CD4-positive, alpha-beta T cell treated with Interleukin-21 for 1 hour (primary cell): ENCODE data around the gene ZBTB16.

ENCODE experiments used
- DNase-seq: peaks from one replicate; pipeline ENCODE4 v3.0.0-alpha.2; 2020

The ZBTB16 gene

DNA sequence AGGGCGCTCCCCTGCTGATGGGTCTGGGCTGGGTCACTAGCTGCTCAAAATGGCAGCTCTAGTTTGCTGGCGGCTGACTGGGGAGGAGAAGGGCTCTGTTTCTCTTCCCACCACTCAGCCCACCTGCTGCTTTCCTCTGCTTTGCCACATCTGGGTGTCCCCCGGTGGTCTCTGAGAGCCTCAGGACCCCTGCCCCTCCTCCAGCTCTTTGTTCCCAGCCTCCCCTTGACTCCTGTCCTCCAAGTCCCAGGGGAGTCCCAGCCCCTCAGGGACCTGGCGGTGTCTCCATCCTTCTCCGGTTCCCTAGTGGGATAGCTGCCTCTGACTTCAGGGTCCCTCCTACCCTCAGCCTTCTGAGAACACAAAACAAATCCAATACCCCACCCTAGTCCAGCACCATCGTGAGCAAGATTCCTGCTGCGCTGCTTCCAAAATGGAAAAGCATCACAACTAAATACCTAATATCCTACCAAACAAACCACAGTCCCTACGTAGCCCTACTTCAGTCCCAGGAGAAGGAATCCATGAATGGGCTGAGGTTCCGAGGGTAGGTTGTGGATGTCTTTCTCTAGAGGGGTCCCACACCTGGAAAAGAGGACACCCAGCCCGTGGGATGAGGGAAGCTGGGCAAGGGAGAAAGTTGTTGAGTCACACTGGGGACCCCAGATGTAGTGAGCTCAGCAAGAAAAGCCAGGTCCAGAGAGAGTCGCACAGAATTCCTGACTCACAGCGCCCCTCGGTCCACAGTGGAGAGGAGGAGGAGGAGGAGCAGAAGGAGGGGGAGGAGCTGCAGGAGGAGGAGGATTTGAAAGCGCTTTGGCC lies 191.7 kb downstream of the ZBTB16 start:
- DNase-seq = no peak

- DNase-seq = no peak
Measured at GRCh38 chr11:114251815-114252337, 192.4 kb downstream of the ZBTB16 start.

DNA sequence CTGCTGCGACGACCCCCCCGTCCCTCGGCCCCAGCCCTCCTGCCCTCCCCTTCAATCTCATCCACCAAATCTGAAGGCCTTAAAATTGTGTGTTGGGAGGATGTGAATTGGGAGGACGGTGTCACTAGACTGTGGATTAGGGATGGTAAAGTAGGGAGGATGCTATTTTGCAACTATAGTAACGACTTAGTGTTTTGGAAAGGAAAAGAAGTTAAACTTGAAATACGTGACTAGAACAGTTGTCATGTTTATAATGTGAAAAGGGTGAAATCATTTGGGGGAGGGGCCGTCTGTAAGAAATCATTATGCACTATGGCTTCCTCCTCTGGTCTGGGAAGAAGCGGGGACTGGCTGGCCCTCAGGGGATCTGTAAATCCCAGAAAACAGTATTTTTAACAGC lies 193.3 kb downstream of the ZBTB16 start:
- no peak for DNase-seq

- no peak for DNase-seq
Measured at GRCh38 chr11:114253771-114254170, 194.3 kb downstream of the ZBTB16 start.

DNA sequence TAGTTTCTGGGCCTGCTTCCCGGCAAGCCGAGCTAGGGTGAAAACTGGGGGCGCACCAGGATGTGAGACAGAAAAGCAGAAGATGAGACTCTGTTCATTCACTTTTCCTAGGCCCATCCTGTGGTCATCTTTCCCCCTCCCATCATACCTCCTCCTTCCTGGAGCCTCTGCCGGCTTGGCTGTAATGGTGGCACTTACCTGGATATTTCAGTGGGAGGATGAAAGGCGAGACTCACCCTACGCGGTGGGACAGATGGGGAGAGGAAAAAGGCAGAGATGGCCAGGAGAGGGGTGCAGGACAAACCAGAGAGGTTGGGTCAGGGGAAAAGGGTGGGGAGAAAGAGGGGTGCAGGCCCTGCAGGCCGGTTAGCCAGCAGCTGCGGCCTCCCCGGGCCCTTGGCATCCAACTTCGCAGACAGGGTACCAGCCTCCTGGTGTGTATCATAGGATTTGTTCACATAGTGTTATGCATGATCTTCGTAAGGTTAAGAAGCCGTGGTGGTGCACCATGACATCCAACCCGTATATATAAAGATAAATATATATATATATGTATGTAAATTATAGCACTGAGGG lies 195.1 kb downstream of the ZBTB16 start:
- no peak for DNase-seq

DNA sequence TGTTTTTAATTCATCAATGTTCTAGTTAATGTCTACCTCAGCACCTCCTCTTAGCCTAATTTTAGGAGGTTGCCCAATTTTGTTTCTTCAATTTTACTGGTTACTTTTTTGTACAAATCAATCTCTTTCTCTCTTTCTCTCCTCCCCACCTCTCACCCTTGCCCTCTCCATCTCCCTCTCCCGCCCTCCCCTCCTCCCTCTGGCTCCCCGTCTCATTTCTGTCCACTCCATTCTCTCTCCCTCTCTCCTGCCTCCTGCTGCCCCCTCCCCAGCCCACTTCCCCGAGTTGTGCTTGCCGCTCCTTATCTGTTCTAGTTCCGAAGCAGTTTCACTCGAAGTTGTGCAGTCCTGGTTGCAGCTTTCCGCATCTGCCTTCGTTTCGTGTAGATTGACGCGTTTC lies 195.8 kb downstream of the ZBTB16 start:
- no peak for DNase-seq

- no peak for DNase-seq
Measured at GRCh38 chr11:114256176-114256966, 196.9 kb downstream of the ZBTB16 start.

DNA sequence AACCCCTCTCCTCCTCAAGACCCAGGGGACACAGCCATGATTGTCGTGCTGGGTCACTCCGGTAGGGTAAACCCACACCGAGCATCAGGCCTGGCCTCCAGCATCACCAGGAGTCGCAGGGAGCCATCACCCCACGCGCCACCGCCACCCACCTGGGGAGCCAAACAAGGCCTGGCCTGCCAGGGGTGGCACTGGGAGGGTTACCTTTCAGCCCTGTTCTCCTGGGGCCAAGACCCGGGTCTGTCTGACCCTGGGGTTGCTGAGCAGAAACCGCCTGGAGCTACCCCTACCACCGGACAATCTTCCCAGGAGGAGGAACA lies 197.4 kb downstream of the ZBTB16 start:
- DNase-seq = no peak

GRCh38 chr11:114257621-114258558 lies 198.4 kb downstream of the ZBTB16 start:
- no peak for DNase-seq

- no peak for DNase-seq
Measured at GRCh38 chr11:114258696-114259095, 199.2 kb downstream of the ZBTB16 start.

DNA sequence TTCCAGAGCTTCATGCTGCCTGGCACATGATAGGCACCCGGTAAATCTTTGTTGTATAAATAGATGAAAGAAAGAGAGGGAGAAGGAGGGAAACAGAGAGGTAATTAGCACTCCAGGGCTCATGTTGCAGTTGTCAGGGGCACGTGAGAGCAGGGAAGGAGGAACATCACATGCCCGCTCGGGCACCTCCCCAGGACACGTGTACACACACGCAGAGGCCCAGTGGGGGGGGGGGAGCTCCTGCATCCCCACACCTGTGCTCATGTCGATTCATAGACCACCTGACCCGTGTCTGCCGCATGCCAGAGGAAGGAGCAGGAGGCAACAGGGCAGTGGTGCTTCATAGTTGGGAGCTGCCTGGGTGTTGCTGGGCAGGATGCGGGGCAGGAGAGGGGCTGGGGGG lies 199.6 kb downstream of the ZBTB16 start:
- DNase-seq = no peak

GRCh38 chr11:114259551-114259983 lies 200.1 kb downstream of the ZBTB16 start:
- DNase-seq = no peak

DNA sequence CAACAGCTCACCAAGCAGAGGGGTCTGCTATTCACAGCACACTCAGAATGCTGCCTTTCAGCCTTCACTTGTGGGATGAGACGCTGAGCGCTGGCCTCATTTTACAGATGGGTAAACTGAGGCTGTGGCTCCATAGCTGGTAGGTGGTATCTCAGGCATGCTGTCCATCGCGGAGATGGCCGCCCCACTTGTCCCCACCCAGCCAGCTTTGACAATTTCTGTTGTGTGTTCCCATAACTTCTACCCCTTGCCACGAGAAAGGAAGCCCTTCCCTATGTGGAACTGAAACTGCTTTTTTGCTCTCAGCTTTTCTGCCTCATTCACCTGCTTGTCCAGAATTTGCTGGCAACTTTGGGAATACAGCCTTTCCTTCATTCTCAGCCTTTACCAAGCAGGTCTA lies 200.6 kb downstream of the ZBTB16 start:
- no peak for DNase-seq

DNA sequence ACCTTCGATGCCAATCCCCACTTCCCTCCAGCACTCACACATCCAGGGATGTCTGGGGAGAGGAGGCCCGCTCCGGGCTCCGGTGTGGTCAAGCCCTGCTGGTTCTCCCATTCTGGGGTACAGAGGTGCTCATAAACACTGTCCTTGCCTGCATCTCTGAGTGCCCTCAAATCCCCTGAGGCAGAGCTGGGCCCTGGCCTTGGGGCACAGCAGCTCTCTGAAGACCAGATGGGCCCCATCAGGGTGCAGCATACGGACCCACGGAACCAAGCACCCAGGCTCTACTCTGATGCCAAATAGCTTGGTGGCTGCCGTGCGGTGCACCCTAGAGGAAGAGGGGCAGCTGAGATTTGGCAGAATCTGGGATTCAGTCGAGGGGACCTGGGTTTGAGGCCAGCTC lies 201.0 kb downstream of the ZBTB16 start:
- no peak for DNase-seq

DNA sequence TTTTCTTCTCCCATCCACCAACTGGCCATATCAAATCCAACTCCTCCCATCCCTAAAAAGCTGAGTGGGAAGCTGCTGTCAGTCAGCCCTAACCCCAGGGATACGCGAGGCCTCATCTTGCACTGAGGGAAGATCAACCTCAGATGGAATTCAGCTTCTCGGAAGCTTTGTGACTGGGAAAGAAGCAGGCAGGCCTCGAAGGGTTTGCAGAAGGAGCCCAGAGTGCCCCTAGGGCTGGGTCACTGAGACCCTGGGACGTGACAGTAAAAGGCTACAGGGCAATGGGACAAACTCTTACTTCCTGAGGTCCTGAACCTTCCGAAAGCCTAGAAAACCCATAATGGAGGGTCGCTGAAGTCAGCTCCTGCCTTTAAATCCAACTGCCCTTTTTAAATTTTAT lies 202.3 kb downstream of the ZBTB16 start:
- no peak for DNase-seq

GRCh38 chr11:114262681-114263512 lies 203.4 kb downstream of the ZBTB16 start:
- DNase-seq = peak; percentile 34

GRCh38 chr11:114263513-114264170 lies 204.1 kb downstream of the ZBTB16 start:
- no peak for DNase-seq

GRCh38 chr11:114264381-114264780 lies 204.9 kb downstream of the ZBTB16 start:
- DNase-seq = no peak

DNA sequence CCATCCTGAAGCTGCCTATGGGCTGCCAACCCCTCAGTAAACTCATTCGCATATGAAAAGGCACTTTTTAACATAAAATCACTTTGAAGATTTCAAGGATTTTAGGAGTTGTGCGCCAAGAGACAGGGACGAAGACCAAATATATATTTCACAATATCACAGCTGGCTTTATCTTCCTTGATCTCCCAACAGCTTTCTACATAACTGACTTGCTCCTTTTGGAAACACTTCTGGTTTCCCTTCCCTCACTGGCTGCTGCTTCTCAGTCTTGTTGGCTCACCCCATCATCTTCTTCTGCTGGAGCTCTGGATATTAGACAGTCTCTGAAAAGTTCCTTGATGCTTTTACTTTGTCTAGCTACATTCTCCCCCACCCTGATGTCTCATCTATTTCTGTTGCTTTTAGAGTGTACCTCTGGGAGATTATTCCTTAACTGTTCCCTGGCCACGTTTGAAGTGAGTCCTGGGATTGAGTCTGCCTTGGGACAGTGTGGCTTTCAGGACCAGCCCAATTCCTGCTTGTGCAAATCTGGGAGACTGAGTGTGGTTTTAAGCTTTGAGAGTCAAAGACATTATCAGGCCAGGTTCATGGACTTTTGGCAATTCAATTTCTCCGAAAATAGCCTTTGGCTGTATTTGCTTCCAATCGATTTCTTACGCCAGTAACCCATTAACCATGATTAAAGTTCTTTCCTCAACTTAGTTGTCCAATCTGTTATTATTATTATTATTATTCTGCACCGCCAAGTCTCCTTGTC lies 205.8 kb downstream of the ZBTB16 start:
- no peak for DNase-seq

- DNase-seq = no peak
Measured at GRCh38 chr11:114269498-114269897, 210.0 kb downstream of the ZBTB16 start.
